ENCODE data around the gene UQCC5.

DNA sequence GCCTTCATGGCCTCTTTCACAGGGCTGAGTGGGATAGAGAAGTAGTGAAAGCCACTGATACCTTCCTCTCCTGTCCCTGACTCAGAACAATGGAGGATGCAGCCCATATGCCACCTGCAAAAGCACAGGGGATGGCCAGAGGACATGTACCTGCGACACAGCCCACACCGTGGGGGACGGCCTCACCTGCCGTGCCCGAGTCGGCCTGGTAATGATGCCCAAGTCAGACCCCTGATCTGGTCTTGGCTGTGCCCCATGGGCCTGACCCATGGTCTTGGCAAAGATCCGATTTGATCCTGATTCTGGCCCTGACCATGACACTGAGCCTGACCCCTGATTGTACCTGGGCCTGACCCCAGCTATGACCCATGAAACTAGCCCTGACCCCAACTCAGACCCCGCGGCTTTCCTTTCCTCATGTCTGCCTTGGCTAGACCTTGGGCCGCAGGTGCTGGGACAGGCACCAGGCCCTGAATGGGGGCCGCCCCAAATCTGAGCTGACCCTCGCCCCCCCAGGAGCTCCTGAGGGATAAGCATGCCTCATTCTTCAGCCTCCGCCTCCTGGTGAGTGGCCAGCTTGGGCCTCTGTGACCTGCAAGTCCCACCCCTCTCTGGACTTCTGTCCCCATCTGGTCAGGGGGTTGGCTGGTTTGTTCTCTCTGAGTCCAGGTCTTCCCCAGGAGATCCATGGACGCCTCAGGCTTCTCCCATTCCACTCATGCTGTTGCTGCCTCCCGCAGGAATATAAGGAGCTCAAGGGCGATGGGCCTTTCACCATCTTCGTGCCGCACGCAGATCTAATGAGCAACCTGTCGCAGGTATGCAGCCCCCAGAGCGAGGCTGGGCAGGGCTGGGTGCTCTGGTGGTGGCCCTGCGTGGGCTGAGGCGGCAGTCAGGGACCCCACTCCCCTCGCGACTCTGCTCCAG, 18.3 kb upstream of the UQCC5 start:
- no peak for TF ChIP-seq SP1 (CRISPR knock-in tag; conservative IDR thresholded peaks at IDR 0.05)
- TF ChIP-seq CTCF (IDR thresholded peaks at IDR 0.05) = no peak
- no peak for TF ChIP-seq PRRX2 (CRISPR knock-in tag; IDR thresholded peaks at IDR 0.05)
- TF ChIP-seq ELF4 (CRISPR knock-in tag; IDR thresholded peaks at IDR 0.05; ENCODE audit: low read depth) = no peak
- TF ChIP-seq IRF2 (CRISPR knock-in tag; IDR thresholded peaks at IDR 0.05; ENCODE audit: borderline replicate concordance, low read depth) = no peak
- TF ChIP-seq, protein P1, sequence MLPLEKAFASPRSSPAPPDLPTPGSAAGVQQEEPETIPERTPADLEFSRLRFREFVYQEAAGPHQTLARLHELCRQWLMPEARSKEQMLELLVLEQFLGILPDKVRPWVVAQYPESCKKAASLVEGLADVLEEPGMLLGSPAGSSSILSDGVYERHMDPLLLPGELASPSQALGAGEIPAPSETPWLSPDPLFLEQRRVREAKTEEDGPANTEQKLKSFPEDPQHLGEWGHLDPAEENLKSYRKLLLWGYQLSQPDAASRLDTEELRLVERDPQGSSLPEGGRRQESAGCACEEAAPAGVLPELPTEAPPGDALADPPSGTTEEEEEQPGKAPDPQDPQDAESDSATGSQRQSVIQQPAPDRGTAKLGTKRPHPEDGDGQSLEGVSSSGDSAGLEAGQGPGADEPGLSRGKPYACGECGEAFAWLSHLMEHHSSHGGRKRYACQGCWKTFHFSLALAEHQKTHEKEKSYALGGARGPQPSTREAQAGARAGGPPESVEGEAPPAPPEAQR (CRISPR knock-in tag; IDR thresholded peaks at IDR 0.05) = no peak
- TF ChIP-seq ZNF232 (CRISPR knock-in tag; IDR thresholded peaks at IDR 0.05) = no peak
- no peak for TF ChIP-seq NR3C1 (CRISPR knock-in tag; conservative IDR thresholded peaks at IDR 0.05; ENCODE audit: low read depth)
- TF ChIP-seq FOXK1 (CRISPR knock-in tag; IDR thresholded peaks at IDR 0.05) = no peak
- no peak for TF ChIP-seq ZNF281 (CRISPR knock-in tag; IDR thresholded peaks at IDR 0.05)
- TF ChIP-seq EMX1 (CRISPR knock-in tag; IDR thresholded peaks at IDR 0.05) = no peak
